Measurements from ENCODE around the gene ABCB8.
A peak's percentile ranks its signal among the peaks of the same experiment; 100 is the strongest.

DNA sequence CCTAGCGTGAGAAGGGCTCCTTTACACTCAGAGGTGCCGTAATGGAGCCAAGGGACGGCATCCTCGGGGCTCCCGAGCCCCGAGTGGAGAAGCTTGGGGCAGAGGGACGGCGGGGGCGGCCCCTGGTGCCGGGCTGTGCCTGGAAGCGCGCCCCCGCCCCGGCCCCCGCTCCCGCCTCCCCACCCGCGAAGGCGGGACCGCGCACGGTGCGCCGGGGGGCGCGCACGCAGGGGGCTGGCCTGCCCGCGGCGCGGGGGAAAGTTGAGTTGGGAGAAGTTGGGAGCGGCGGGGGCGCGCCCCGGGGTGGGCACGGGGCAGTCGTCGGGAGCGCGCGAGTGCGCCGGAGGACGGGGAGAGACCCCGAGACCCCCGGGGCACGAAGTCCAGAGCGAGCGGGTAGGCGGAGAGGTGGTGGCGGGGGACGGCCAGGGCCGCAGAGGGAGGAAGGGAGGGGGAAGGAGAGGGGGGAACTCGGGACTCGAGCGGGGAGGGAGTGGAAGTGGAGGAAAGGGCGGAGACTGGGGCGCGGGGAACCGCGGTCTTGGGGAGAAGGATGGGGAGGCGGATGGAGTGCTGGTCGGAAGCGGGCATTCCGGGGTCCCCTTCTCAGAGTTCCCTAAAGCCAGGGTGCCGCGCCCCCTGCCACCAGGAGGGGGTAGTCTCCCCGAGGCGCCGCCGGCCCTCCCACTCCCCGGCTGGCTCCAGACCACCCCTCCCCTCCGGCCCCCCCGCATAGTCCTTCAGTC lies 31.3 kb downstream of the ABCB8 start, which contains the start of gene SLC4A2:
- TF ChIP-seq EZH2 (IDR thresholded peaks at IDR 0.05; ENCODE audit: borderline replicate concordance, insufficient read depth, low read depth, low read length, poor library complexity, severe bottlenecking): no peak
- TF ChIP-seq, protein P1, sequence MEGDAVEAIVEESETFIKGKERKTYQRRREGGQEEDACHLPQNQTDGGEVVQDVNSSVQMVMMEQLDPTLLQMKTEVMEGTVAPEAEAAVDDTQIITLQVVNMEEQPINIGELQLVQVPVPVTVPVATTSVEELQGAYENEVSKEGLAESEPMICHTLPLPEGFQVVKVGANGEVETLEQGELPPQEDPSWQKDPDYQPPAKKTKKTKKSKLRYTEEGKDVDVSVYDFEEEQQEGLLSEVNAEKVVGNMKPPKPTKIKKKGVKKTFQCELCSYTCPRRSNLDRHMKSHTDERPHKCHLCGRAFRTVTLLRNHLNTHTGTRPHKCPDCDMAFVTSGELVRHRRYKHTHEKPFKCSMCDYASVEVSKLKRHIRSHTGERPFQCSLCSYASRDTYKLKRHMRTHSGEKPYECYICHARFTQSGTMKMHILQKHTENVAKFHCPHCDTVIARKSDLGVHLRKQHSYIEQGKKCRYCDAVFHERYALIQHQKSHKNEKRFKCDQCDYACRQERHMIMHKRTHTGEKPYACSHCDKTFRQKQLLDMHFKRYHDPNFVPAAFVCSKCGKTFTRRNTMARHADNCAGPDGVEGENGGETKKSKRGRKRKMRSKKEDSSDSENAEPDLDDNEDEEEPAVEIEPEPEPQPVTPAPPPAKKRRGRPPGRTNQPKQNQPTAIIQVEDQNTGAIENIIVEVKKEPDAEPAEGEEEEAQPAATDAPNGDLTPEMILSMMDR (IDR thresholded peaks at IDR 0.05): peak; percentile 82
